ENCODE data around the gene KRT2. TPM values are rescaled to one million over a fixed set of nuclear protein-coding genes. Genes with fewer than 3 reads are reported as not detected.

The KRT2 gene
- total and polyA plus RNA-seq, 2 donors (not counting 1 experiment from before 2014, with no cell fraction given) = 0.04 TPM; not detected in 1

DNA sequence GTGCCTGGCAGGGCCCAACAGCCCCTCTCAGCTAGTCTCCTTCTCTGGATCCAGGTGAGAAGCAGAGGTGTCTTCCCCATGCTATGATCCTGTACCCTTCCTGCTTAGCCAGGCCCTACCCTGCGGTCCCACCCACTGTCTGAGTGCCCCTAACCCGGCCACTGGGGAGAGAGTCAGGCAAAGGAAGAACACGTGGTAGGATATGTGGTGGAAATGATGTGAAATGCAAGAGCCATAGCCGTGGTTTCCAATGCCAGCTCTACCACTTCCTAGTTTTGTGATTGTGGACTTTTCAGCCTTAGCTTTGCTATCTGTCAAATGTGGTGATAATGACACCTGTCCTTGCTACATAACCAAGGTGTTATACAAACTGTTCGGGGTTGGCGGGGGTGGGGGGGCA is 15.8 kb downstream of the KRT2 start:
- H3K27me3 ChIP-seq (replicated peaks in 1 of 4; ENCODE audit: control extremely low read depth in 1 of 4, control insufficient read depth in 3 of 4, insufficient read depth in 4 of 4, low read length in 3 of 4) = peaks cover 0 to 5% (median 1%) of the 10 kb centered on the region in 4 experiments
- CTCF ChIA-PET = no interaction called here
- no peak overlapping the region for H2AFZ ChIP-seq (ENCODE audit: insufficient read depth, low read depth, low read length, poor library complexity, severe bottlenecking)
- intact Hi-C loops (cut with micrococcal nuclease) = no loop called here
- Mint-ChIP-seq H3K27ac (no peak overlapping the region), H3K4me3 (no peak overlapping the region), H3K9me3 (ENCODE audit: insufficient read depth) (peaks cover 2% of the 10 kb centered on the region), H3K27me3 (peaks cover 13% of the 10 kb centered on the region), H3K4me1 (no peaks in the 10 kb centered on the region)
- no peaks in the 10 kb centered on the region for H3K4me1 ChIP-seq (ENCODE audit: control insufficient read depth in 2 of 2, insufficient read depth in 2 of 2, low read length in 2 of 2)
- no CpG with 5 or more reads among the region's 6 CpGs for WGBS (ENCODE audit: insufficient coverage)
- no peak overlapping the region for H3K4me2 ChIP-seq (replicated peaks; ENCODE audit: low read depth, low read length, poor library complexity, severe bottlenecking)
- no peaks in the 10 kb centered on the region for H3K79me2 ChIP-seq (ENCODE audit: control insufficient read depth, insufficient read depth, low read length)
- POLR2A ChIA-PET = no interaction called here
- no peaks in the 10 kb centered on the region for H3K9me3 ChIP-seq (ENCODE audit: control extremely low read depth in 1 of 3, control insufficient read depth in 2 of 3, insufficient read depth in 1 of 3, low read length in 2 of 3)
- H3K9ac ChIP-seq (ENCODE audit: low read length) = no peak overlapping the region
- no peak overlapping the region for H3K4me3 ChIP-seq (ENCODE audit: control extremely low read depth in 1 of 5, extremely low read depth in 1 of 5, insufficient read depth in 1 of 5, low read depth in 2 of 5, low read length in 4 of 5)
- no peak overlapping the region for H3K27ac ChIP-seq (ENCODE audit: low read length in 2 of 2)
- ATAC-seq (ENCODE audit: low read depth) (no peak), DNase-seq (no peak)
- H3K36me3 ChIP-seq (replicated peaks in 1 of 2; ENCODE audit: control extremely low read depth in 1 of 2, control insufficient read depth in 1 of 2, extremely low read depth in 1 of 2, insufficient read depth in 2 of 2, low read length in 1 of 2) = no peaks in the 10 kb centered on the region
- TF ChIP-seq EZH2 (IDR thresholded peaks at IDR 0.05; ENCODE audit: borderline replicate concordance, insufficient read depth, low read depth, low read length, poor library complexity, severe bottlenecking) = no peak
- TF ChIP-seq, protein P1, sequence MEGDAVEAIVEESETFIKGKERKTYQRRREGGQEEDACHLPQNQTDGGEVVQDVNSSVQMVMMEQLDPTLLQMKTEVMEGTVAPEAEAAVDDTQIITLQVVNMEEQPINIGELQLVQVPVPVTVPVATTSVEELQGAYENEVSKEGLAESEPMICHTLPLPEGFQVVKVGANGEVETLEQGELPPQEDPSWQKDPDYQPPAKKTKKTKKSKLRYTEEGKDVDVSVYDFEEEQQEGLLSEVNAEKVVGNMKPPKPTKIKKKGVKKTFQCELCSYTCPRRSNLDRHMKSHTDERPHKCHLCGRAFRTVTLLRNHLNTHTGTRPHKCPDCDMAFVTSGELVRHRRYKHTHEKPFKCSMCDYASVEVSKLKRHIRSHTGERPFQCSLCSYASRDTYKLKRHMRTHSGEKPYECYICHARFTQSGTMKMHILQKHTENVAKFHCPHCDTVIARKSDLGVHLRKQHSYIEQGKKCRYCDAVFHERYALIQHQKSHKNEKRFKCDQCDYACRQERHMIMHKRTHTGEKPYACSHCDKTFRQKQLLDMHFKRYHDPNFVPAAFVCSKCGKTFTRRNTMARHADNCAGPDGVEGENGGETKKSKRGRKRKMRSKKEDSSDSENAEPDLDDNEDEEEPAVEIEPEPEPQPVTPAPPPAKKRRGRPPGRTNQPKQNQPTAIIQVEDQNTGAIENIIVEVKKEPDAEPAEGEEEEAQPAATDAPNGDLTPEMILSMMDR (IDR thresholded peaks at IDR 0.05) = no peak
- no peaks in the 10 kb centered on the region for H4K20me1 ChIP-seq (ENCODE audit: control insufficient read depth, insufficient read depth, low read length, poor library complexity, severe bottlenecking)

DNA sequence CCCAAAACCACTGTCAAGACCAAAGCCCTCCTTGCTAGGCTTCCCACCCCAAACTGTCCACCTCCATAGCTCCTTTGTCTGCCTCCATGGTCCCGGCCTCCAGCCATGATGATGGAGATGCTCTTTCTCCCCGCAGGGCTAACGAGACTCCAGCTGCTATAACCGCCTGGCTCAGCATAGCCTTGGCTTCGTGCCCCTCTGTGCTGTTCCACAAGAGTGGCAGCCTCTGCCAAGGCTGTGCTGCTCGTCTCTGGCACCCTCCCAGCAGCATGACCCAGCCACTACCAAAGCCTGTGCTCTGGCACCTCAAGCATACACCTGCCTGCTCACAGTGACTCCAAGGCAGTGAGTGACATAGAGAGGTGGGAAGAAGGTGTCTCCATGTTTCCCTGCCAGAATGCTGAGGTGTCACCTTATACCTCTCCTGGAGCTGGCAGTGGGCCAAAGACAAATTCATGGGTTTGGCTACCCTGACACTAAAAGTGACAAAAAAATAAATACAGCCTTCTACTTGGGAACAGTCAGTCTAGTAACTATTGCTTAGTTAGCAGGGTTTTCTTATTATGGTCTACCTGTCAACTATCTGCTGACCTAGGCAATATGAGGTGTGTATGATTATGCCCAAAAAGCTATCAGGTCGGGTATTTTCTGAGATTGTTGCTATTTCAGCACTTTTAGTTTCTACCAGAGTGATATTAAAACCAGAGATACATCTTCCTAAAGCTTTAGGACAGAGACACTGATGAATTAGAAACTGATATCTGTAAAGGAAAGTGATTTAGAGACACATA is 17.6 kb downstream of the KRT2 start:
- Histone ChIP-seq H3K9ac (ENCODE audit: low read length) (no peak overlapping the region), H2AFZ (ENCODE audit: insufficient read depth, low read depth, low read length, poor library complexity, severe bottlenecking) (no peak overlapping the region), H3K79me2 (ENCODE audit: control insufficient read depth, insufficient read depth, low read length) (no peaks in the 10 kb centered on the region), H3K27me3 (replicated peaks in 1 of 4; ENCODE audit: control extremely low read depth in 1 of 4, control insufficient read depth in 3 of 4, insufficient read depth in 4 of 4, low read length in 3 of 4) (peaks cover 0 to 5% (median 1%) of the 10 kb centered on the region in 4 experiments), H3K4me2 (replicated peaks; ENCODE audit: low read depth, low read length, poor library complexity, severe bottlenecking) (no peak overlapping the region), H3K27ac (ENCODE audit: low read length in 2 of 2) (no peak overlapping the region), H3K4me1 (ENCODE audit: control insufficient read depth in 2 of 2, insufficient read depth in 2 of 2, low read length in 2 of 2) (no peaks in the 10 kb centered on the region), H3K4me3 (ENCODE audit: control extremely low read depth in 1 of 5, extremely low read depth in 1 of 5, insufficient read depth in 1 of 5, low read depth in 2 of 5, low read length in 4 of 5) (no peak overlapping the region), H3K36me3 (replicated peaks in 1 of 2; ENCODE audit: control extremely low read depth in 1 of 2, control insufficient read depth in 1 of 2, extremely low read depth in 1 of 2, insufficient read depth in 2 of 2, low read length in 1 of 2) (no peaks in the 10 kb centered on the region), H3K9me3 (ENCODE audit: control extremely low read depth in 1 of 3, control insufficient read depth in 2 of 3, insufficient read depth in 1 of 3, low read length in 2 of 3) (no peaks in the 10 kb centered on the region), H4K20me1 (ENCODE audit: control insufficient read depth, insufficient read depth, low read length, poor library complexity, severe bottlenecking) (no peaks in the 10 kb centered on the region)
- peaks cover 18% of the 10 kb centered on the region for H3K27me3 Mint-ChIP-seq
- H3K27ac Mint-ChIP-seq = no peak overlapping the region
- TF ChIP-seq, protein P1 (IDR thresholded peaks at IDR 0.05) = no peak
- no peak for TF ChIP-seq EZH2 (IDR thresholded peaks at IDR 0.05; ENCODE audit: borderline replicate concordance, insufficient read depth, low read depth, low read length, poor library complexity, severe bottlenecking)
- POLR2A ChIA-PET = no interaction called here
- no peak overlapping the region for H3K4me3 Mint-ChIP-seq
- no peak for DNase-seq
- no peak for ATAC-seq (ENCODE audit: low read depth)
- no peaks in the 10 kb centered on the region for H3K4me1 Mint-ChIP-seq
- CTCF ChIA-PET = no interaction called here
- 65% methylated on average over 5 of the region's 7 CpGs for WGBS (ENCODE audit: insufficient coverage)
- intact Hi-C loops (cut with micrococcal nuclease) = no loop called here
- H3K9me3 Mint-ChIP-seq (ENCODE audit: insufficient read depth) = peaks cover under 1% of the 10 kb centered on the region

Measured in B cell (primary cell).